PFSK-1 (cell line): ENCODE measurements around the gene KRTAP4-16.

Experiments
- FOXP2 ChIP-seq: optimal IDR thresholded peaks from 2 replicates; pipeline ENCODE3; 2011; ENCODE audit warnings: borderline replicate concordance, control low read depth, inconsistent platforms; ENCODE audit not compliant: insufficient read depth; ENCODE audit errors: extremely low read length, extremely low read depth
- POLR2AphosphoS5 ChIP-seq: IDR thresholded peaks from 2 replicates; pipeline ENCODE4 v1.6.1; 2012; ENCODE audit warnings: low read depth, mild to moderate bottlenecking, control low read depth, low read length, moderate library complexity
- SIN3A ChIP-seq: IDR thresholded peaks from 2 replicates; pipeline ENCODE4 v1.6.1; 2012; ENCODE audit warnings: mild to moderate bottlenecking, low read length, moderate library complexity, borderline replicate concordance; ENCODE audit not compliant: insufficient read depth
- TAF1 ChIP-seq: IDR thresholded peaks from 2 replicates; pipeline ENCODE4 v1.6.1; 2012; ENCODE audit warnings: low read length, control low read depth, borderline replicate concordance; ENCODE audit not compliant: insufficient read depth
- TF ChIP-seq, protein P1 (sequence below), 2 experiments: IDR thresholded peaks; 2 replicates each; pipeline versions ENCODE4 v1.6.1 to v1.8.0; 2011 to 2012; ENCODE audit warnings: low read depth in 2 of 2, low read length in 2 of 2, control low read depth in 1 of 2, inconsistent platforms in 1 of 2, mild to moderate bottlenecking in 1 of 2, moderate library complexity in 1 of 2; ENCODE audit not compliant: insufficient read depth in 1 of 2

The KRTAP4-16 gene

DNA sequence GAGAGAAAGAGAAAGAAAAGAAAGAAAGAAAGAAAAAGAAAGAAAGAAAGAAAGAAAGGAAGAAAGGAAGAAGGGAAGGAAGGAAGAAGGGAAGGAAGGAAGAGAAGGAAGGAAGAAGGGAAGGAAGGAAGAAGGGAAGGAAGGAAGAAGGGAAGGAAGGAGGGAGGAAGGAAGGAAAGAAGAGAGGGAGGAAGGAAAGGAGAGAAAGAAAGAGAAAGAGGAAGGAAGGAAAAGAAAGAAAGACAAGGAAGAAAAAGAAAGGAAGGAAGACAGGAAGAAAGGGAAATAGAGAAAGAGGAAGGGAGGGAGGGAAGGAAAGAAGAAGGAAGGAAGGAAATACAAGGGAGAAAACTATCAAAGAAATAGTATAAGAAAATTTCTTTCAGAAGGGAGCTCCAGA, 25.2 kb downstream of the KRTAP4-16 start:
- TF ChIP-seq POLR2AphosphoS5 (no peak), FOXP2 (no peak), SIN3A (no peak), TAF1 (no peak)
- TF ChIP-seq, protein P1, sequence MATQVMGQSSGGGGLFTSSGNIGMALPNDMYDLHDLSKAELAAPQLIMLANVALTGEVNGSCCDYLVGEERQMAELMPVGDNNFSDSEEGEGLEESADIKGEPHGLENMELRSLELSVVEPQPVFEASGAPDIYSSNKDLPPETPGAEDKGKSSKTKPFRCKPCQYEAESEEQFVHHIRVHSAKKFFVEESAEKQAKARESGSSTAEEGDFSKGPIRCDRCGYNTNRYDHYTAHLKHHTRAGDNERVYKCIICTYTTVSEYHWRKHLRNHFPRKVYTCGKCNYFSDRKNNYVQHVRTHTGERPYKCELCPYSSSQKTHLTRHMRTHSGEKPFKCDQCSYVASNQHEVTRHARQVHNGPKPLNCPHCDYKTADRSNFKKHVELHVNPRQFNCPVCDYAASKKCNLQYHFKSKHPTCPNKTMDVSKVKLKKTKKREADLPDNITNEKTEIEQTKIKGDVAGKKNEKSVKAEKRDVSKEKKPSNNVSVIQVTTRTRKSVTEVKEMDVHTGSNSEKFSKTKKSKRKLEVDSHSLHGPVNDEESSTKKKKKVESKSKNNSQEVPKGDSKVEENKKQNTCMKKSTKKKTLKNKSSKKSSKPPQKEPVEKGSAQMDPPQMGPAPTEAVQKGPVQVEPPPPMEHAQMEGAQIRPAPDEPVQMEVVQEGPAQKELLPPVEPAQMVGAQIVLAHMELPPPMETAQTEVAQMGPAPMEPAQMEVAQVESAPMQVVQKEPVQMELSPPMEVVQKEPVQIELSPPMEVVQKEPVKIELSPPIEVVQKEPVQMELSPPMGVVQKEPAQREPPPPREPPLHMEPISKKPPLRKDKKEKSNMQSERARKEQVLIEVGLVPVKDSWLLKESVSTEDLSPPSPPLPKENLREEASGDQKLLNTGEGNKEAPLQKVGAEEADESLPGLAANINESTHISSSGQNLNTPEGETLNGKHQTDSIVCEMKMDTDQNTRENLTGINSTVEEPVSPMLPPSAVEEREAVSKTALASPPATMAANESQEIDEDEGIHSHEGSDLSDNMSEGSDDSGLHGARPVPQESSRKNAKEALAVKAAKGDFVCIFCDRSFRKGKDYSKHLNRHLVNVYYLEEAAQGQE (IDR thresholded peaks at IDR 0.05; ENCODE audit: insufficient read depth in 1 of 2, low read depth in 2 of 2, low read length in 2 of 2): no peak

DNA sequence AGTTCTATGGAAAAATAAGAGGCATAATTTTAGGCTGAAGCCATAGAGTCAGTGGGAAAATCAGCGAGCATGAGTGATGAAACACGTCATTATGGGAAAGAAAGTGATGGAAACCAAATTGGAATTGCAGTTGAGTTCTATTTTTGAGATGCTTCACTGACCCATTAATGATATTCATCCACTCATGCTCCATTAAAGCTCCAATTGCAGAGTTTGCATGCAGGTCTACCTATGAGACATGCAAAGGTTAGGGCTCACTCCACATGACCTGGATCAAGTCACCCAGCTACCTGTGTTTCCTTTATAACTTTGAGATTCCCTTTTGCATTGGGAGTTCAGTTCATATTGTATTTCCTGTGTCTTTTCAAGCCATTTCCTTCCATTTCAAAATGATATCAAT, 28.3 kb downstream of the KRTAP4-16 start:
- no peak for TF ChIP-seq SIN3A
- TF ChIP-seq, protein P1 (IDR thresholded peaks at IDR 0.05; ENCODE audit: insufficient read depth in 1 of 2, low read depth in 2 of 2, low read length in 2 of 2): no peak
- no peak for TF ChIP-seq TAF1
- TF ChIP-seq FOXP2: no peak
- no peak for TF ChIP-seq POLR2AphosphoS5

DNA sequence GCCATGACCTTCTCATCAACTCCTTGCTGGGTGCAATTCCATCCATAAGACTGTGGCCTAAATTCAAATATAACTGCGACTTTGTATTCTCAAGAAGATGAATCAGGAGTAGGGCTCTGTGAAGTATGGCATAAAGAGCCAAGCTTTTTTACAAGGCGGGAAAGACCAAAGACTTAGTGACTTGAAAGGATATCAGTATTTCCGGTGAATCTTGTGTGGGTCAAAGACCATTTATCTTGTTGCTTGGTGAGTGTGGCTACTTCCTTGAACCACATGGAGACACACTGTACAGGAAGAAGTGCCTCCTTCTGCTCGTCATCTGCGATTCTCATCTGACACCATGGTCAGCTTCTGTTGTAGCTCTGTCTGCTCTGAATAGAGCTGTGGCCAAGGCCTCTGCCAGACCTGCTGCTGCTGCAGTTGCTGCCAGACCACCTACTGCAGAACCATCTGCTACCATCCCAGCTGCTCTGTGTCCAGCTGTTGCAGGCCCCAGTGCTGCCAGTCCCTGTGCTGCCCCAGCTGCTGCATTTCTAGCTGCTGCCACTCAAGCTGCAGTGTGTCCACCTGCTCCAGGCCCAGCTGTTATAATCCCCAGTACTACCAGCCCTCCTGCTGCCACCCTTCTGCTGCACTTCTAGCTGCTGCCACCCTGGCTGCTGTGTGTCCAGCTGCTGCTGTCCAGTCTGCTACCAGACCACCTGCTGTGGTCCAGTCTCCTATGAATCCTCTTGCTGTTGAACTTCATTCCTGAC, 30.2 kb downstream of the KRTAP4-16 start:
- TF ChIP-seq, protein P1 (IDR thresholded peaks at IDR 0.05; ENCODE audit: insufficient read depth in 1 of 2, low read depth in 2 of 2, low read length in 2 of 2): no peak
- TF ChIP-seq FOXP2 (no peak), SIN3A (no peak), TAF1 (no peak), POLR2AphosphoS5 (no peak)

DNA sequence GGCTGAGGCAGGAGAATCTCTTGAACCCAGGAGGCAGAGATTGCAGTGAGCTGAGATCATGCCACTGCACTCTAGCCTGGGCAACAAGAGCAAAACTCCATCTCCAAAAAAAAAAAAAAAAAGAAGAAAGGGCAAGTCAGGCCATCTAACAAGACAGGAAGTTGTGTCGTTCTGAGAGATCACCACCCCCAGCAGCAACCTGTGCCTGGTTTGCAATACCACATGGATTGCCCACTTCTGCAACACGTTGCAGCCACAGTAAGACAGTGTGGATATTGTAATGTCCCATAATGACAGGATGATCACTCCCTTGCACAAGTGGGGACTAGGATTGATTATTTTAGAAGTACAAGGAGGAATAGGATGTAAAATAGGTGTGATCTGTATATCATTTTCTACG, 33.0 kb downstream of the KRTAP4-16 start:
- TF ChIP-seq SIN3A (no peak), TAF1 (no peak), FOXP2 (no peak), POLR2AphosphoS5 (no peak)
- TF ChIP-seq, protein P1 (IDR thresholded peaks at IDR 0.05; ENCODE audit: insufficient read depth in 1 of 2, low read depth in 2 of 2, low read length in 2 of 2): no peak
